Breast epithelium (tissue), 4 donors: ENCODE measurements around the gene PROSER3. TPM values are rescaled to one million over a fixed set of nuclear protein-coding genes. Genes with fewer than 3 reads are reported as not detected.

ENCODE experiments used
- DNase-seq, 2 donors: peaks; one replicate each; pipeline ENCODE4 v3.0.0-alpha.2; 2019; ENCODE audit warnings: low spot score in 2 of 2
- H3K27ac ChIP-seq, 2 donors: fragments of 200-600 bp; sonication (generic) in 1 of 2; one replicate each; pipeline ENCODE4 v1.5.1; 2016 to 2019; ENCODE audit warnings: mild to moderate bottlenecking in 1 of 2
- H3K27me3 ChIP-seq, 2 donors: fragments of 200-600 bp; sonication (generic) in 1 of 2; one replicate each; pipeline versions ENCODE4 v1.5.1 to v1.6.0; 2017 to 2019; ENCODE audit warnings: control low read depth in 1 of 2, mild to moderate bottlenecking in 1 of 2
- H3K36me3 ChIP-seq: fragments of 200-600 bp; one replicate; pipeline ENCODE4 v1.5.1; 2019
- H3K4me1 ChIP-seq, 2 donors: fragments of 200-600 bp; sonication (generic); one replicate each; pipeline ENCODE4 v1.5.1; 2016 to 2019; ENCODE audit warnings: control low read depth in 1 of 2
- H3K4me3 ChIP-seq, 3 donors: fragments of 200-600 bp; sonication (generic); 1 replicate in 2 of 3; 2 replicates in 1 of 3; pipeline ENCODE4 v1.5.1; 2016 to 2019; ENCODE audit warnings: mild to moderate bottlenecking in 3 of 3, moderate library complexity in 2 of 3
- H3K9me3 ChIP-seq, 2 donors: fragments of 200-600 bp; sonication (generic) in 1 of 2; one replicate each; pipeline ENCODE4 v1.5.1; 2016 to 2019; ENCODE audit warnings: control low read depth in 1 of 2
- POLR2A ChIP-seq: fragments of 450-650 bp; IDR thresholded peaks from one replicate; pipeline ENCODE4 v1.6.1; 2016; ENCODE audit warnings: antibody characterized with exemption, mild to moderate bottlenecking, moderate library complexity
- POLR2AphosphoS5 ChIP-seq, 3 donors: sonication (generic); formaldehyde crosslinking; IDR thresholded peaks; one replicate each; pipeline ENCODE4 v1.6.1; 2017; ENCODE audit warnings: antibody characterized with exemption in 3 of 3
- intact Hi-C: fragments of 100-400 bp; cut with DNase I; formaldehyde crosslinking; loops from one replicate; pipeline ENCODE4 v1.15.1; 2023; ENCODE audit warnings: low total_unique reads
- total RNA-seq, 3 donors: library from RNA; depleted of rRNA; stranded (reverse); fragments of >200 nt; gene quantifications; one replicate each; pipeline ENCODE4 v1.1.0, GENCODE V29; 2016
- TF ChIP-seq, protein P1 (sequence below), 3 donors: fragments of 450-650 bp; IDR thresholded peaks; one replicate each; pipeline ENCODE4 v1.5.1; 2016 to 2017; ENCODE audit warnings: antibody characterized with exemption in 3 of 3, mild to moderate bottlenecking in 3 of 3, moderate library complexity in 3 of 3

PROSER3 gene
- total RNA-seq, 3 donors from 2014 or later: 5.7 to 6.4 (median 6.2) TPM

DNA sequence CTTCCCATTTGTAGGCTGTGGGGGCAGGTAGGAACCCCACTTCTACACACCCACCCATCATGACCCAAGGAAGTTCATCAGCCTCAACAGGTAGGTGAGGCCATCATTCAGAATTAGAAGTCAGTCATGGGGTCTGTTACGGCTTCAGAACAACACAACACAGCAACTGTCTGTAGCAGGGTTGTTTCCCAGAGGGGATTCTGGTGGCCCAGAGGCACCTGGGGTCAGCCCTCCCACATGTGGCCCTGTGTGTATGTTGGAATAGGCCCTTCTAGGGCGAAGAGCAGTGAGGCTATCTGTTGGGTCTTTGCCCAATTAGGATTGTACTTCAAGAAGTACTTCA is 19.1 kb upstream of the PROSER3 start:
- peaks cover 7% of the 10 kb centered on the region for H3K36me3 ChIP-seq
- no peak overlapping the region for H3K4me3 ChIP-seq
- intact Hi-C loops: no loop called here
- TF ChIP-seq, protein P1, sequence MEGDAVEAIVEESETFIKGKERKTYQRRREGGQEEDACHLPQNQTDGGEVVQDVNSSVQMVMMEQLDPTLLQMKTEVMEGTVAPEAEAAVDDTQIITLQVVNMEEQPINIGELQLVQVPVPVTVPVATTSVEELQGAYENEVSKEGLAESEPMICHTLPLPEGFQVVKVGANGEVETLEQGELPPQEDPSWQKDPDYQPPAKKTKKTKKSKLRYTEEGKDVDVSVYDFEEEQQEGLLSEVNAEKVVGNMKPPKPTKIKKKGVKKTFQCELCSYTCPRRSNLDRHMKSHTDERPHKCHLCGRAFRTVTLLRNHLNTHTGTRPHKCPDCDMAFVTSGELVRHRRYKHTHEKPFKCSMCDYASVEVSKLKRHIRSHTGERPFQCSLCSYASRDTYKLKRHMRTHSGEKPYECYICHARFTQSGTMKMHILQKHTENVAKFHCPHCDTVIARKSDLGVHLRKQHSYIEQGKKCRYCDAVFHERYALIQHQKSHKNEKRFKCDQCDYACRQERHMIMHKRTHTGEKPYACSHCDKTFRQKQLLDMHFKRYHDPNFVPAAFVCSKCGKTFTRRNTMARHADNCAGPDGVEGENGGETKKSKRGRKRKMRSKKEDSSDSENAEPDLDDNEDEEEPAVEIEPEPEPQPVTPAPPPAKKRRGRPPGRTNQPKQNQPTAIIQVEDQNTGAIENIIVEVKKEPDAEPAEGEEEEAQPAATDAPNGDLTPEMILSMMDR (IDR thresholded peaks at IDR 0.05): no peak
- no peak for TF ChIP-seq POLR2AphosphoS5 (IDR thresholded peaks at IDR 0.05)
- no peak for TF ChIP-seq POLR2A
- H3K9me3 ChIP-seq: no peaks in the 10 kb centered on the region
- DNase-seq: no peak
- H3K27ac ChIP-seq: peak overlapping the region in 1 of 2 donors; percentile 89
- H3K27me3 ChIP-seq: no peaks in the 10 kb centered on the region
- H3K4me1 ChIP-seq: peaks cover 5 to 6% of the 10 kb centered on the region in 2 donors

DNA sequence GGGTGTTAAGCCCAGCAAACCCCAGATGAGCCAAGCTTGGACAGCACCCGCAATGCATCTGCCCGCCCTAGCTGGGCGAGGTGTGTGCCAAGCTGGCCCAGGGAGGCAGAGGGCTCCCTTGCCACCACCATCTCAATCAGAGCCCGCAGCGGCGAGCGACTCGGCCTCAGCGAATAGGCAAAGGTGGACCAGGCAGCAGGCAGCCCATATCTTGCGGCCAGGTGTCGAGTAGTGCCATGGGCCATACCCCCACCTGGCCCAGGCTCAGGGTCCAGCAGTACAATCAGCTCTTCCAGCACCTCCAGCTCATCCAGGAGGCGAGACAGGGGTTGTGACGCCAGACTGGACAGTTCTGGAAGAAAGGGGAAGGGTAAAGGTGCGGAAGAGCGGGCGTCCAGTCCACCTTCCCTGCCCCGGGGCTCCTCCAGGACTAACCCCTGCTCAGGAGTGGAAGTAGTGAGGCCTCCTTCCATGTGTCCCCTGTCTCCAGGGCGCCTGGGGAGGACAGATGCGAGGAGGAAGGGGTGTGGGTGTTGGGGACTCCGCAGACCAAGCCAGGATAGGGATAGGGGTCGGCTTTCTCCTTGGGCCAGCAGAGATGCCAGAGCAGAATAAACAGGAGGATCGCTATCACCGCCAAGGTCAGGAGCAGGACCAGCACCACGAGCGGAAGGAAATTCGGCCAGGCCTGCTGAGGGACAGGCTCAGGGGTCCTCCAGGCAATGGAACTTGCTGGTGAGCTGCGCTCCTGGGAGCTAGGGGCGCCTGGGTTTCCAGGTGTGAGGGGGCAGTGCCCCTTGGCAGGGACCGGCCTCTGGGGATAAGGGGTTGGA is 18.5 kb upstream of the PROSER3 start:
- H3K27me3 ChIP-seq: no peaks in the 10 kb centered on the region
- no peak for DNase-seq
- H3K27ac ChIP-seq: peak overlapping the region; percentile 66 to 89
- TF ChIP-seq, protein P1 (IDR thresholded peaks at IDR 0.05): no peak
- TF ChIP-seq POLR2AphosphoS5 (IDR thresholded peaks at IDR 0.05) (no peak), POLR2A (no peak)
- no peaks in the 10 kb centered on the region for H3K9me3 ChIP-seq
- peak overlapping the region; percentile 53 to 76 (median 65) for H3K4me3 ChIP-seq
- peaks cover 6 to 11% of the 10 kb centered on the region in 2 donors for H3K4me1 ChIP-seq
- intact Hi-C loops: no loop called here
- H3K36me3 ChIP-seq: peaks cover 7% of the 10 kb centered on the region

DNA sequence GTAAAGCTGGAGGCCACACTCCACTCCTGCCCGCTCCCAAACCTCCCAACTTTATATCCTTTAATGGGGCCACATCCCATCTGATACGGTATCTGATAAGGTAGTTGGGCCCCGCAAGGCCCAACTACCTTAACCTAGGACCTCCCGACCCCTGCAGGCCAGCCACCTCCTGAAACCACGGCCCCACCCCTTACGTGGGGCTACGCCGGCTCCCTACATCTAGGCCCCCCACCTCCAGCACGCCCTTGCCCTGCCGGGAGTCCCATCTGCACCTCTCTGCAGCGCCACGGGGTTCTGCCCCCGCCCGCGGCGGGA is 17.9 kb upstream of the PROSER3 start:
- intact Hi-C loops: no loop called here
- peaks cover 7% of the 10 kb centered on the region for H3K36me3 ChIP-seq
- DNase-seq: no peak
- no peaks in the 10 kb centered on the region for H3K27me3 ChIP-seq
- TF ChIP-seq POLR2AphosphoS5 (IDR thresholded peaks at IDR 0.05): no peak
- TF ChIP-seq, protein P1 (IDR thresholded peaks at IDR 0.05): no peak
- no peak for TF ChIP-seq POLR2A
- peak overlapping the region; percentile 53 to 76 (median 65) for H3K4me3 ChIP-seq
- H3K27ac ChIP-seq: peak overlapping the region; percentile 66 to 89
- peaks cover 6 to 11% of the 10 kb centered on the region in 2 donors for H3K4me1 ChIP-seq
- no peaks in the 10 kb centered on the region for H3K9me3 ChIP-seq

DNA sequence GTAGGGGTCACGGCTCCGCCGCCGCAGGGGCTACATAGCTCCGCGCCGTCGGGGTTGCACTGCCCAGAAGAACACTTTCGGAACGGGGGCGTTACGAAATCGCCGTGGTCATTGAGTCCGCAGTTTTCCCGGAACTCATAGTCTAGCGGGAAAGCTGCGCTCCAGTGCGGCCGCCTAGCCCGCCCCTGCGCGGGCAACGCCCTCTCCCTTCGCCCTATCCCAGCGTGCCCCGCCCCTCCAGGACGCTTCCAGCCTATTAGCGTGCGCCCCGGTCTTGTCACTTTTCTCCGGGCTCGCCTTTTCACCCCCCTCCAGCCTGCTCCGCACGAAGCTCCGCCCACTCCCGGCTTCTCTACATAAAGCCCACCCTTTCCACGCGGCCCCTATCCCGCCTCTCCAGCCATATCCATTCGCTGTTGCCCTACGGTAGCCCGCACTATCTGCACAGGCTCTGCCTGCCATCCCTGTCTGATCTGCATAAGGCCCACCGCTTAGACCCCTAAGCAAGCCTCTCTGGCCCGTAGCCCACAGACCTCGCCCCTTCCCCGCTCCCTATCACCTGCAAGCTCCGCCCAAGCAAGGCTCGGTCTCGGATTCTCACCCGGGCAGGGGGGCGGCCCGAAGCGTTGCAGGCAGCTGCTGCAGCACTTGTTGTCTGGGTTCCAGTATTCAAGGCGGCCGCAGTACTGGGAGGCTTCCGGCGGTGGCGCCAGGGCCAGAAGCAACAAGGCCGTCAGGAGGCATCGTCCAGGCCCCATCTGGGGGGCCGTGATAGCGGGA is 17.4 kb upstream of the PROSER3 start:
- TF ChIP-seq POLR2AphosphoS5 (IDR thresholded peaks at IDR 0.05): peak; percentile 36 to 90 (median 51)
- no peak for TF ChIP-seq POLR2A
- peak overlapping the region; percentile 66 to 89 for H3K27ac ChIP-seq
- peak; percentile 97 for DNase-seq
- H3K27me3 ChIP-seq: no peaks in the 10 kb centered on the region
- peaks cover 7% of the 10 kb centered on the region for H3K36me3 ChIP-seq
- peak overlapping the region; percentile 53 to 76 (median 65) for H3K4me3 ChIP-seq
- intact Hi-C loops: no loop called here
- peaks cover 6 to 11% of the 10 kb centered on the region in 2 donors for H3K4me1 ChIP-seq
- no peaks in the 10 kb centered on the region for H3K9me3 ChIP-seq

DNA sequence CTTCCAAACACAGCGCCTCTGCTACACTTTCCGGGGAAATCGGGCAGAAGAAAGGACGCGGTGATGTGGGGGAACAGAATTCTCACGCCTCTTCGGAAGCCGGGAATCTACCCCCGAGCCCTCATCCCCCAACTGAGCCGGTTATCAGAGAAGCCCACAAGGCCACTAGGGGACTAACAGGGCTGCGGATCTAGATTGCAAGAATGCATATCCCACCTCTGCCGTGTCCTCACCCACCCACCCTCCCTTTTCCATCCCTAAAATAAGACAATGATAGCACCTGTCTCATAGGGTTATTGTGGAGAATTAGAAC is 16.8 kb upstream of the PROSER3 start:
- Histone ChIP-seq H3K9me3 (no peaks in the 10 kb centered on the region), H3K4me3 (peak overlapping the region; percentile 53 to 76 (median 65)), H3K4me1 (peaks cover 6 to 13% of the 10 kb centered on the region in 2 donors), H3K36me3 (peaks cover 7% of the 10 kb centered on the region), H3K27ac (peak overlapping the region; percentile 33 to 89), H3K27me3 (no peaks in the 10 kb centered on the region)
- DNase-seq: no peak
- intact Hi-C loops: no loop called here
- TF ChIP-seq POLR2AphosphoS5 (IDR thresholded peaks at IDR 0.05) (no peak), POLR2A (no peak)
- TF ChIP-seq, protein P1 (IDR thresholded peaks at IDR 0.05): no peak
